Astrocyte (in vitro differentiated cells and primary cell): ENCODE data around the gene DBR1. TPM values are rescaled to one million over a fixed set of nuclear protein-coding genes. Genes with fewer than 3 reads are reported as not detected.

ENCODE experiments used
- DNase-seq: peaks from one replicate; pipeline ENCODE4 v3.0.0-alpha.2; 2010; ENCODE audit warnings: low read depth
- FAIRE-seq: peaks from 2 replicates; lab custom pipeline; 2011; peaks lifted over from hg19 to GRCh38; lab: Jason Lieb, UNC
- H2AFZ ChIP-seq: 2 replicates; pipeline ENCODE4 v1.6.0; 2012; ENCODE audit warnings: low read depth, low read length, inconsistent platforms
- H3K27ac ChIP-seq: 2 replicates; pipeline ENCODE4 v1.5.1; 2011; ENCODE audit warnings: low read depth, low read length, inconsistent platforms
- H3K27me3 ChIP-seq: 2 replicates; pipeline ENCODE4 v1.6.0; 2011; ENCODE audit warnings: low read length, inconsistent platforms; ENCODE audit not compliant: insufficient read depth
- H3K36me3 ChIP-seq: 2 replicates; pipeline ENCODE4 v1.5.1; 2011; ENCODE audit warnings: low read length, inconsistent platforms; ENCODE audit not compliant: insufficient read depth
- H3K4me1 ChIP-seq: 2 replicates; pipeline ENCODE4 v1.5.1; 2011; ENCODE audit warnings: low read length, inconsistent platforms; ENCODE audit not compliant: insufficient read depth
- H3K4me2 ChIP-seq: 2 replicates; pipeline ENCODE4 v1.6.0; 2012; ENCODE audit warnings: low read length, inconsistent platforms
- H3K4me3 ChIP-seq: 2 replicates; pipeline ENCODE4 v1.5.1; 2011; ENCODE audit warnings: low read depth, mild to moderate bottlenecking, low read length, inconsistent platforms; ENCODE audit not compliant: insufficient read depth
- H3K79me2 ChIP-seq: 2 replicates; pipeline ENCODE4 v1.6.0; 2012; ENCODE audit warnings: mild to moderate bottlenecking, low read length, inconsistent platforms; ENCODE audit not compliant: insufficient read depth
- H3K9ac ChIP-seq: 2 replicates; pipeline ENCODE4 v1.6.0; 2012; ENCODE audit warnings: mild to moderate bottlenecking, low read length, inconsistent platforms
- H3K9me3 ChIP-seq: 2 replicates; pipeline ENCODE4 v1.5.1; 2012; ENCODE audit warnings: low read depth, mild to moderate bottlenecking, low read length, inconsistent platforms; ENCODE audit not compliant: insufficient read depth
- H4K20me1 ChIP-seq: 2 replicates; pipeline ENCODE4 v1.6.0; 2012; ENCODE audit warnings: low read length, inconsistent platforms; ENCODE audit not compliant: insufficient read depth
- H3K27ac Mint-ChIP-seq: one replicate; pipeline ENCODE4 v1.8.0; 2021; ENCODE audit warnings: mild to moderate bottlenecking, mixed read lengths; ENCODE audit not compliant: unreplicated experiment
- H3K27me3 Mint-ChIP-seq: one replicate; pipeline ENCODE4 v1.8.0; 2021; ENCODE audit warnings: low read depth, mixed read lengths; ENCODE audit not compliant: unreplicated experiment
- H3K36me3 Mint-ChIP-seq: one replicate; pipeline ENCODE4 v1.8.0; 2021; ENCODE audit warnings: low read depth, mixed read lengths; ENCODE audit not compliant: unreplicated experiment
- H3K4me1 Mint-ChIP-seq: one replicate; pipeline ENCODE4 v1.8.0; 2021; ENCODE audit warnings: low read depth, mixed read lengths; ENCODE audit not compliant: unreplicated experiment
- H3K4me3 Mint-ChIP-seq: one replicate; pipeline ENCODE4 v1.8.0; 2021; ENCODE audit warnings: mild to moderate bottlenecking, moderate library complexity, mixed read lengths; ENCODE audit not compliant: unreplicated experiment
- H3K9me3 Mint-ChIP-seq: one replicate; pipeline ENCODE4 v1.8.0; 2021; ENCODE audit warnings: mild to moderate bottlenecking, mixed read lengths; ENCODE audit not compliant: unreplicated experiment
- CTCF ChIP-seq: IDR thresholded peaks from 2 replicates; pipeline ENCODE4 v1.5.1; 2011; ENCODE audit warnings: low read depth, mild to moderate bottlenecking, inconsistent platforms, low read length, moderate library complexity; ENCODE audit not compliant: insufficient read depth
- EZH2 ChIP-seq: IDR thresholded peaks from 2 replicates; pipeline ENCODE4 v1.6.1; 2012; ENCODE audit warnings: mild to moderate bottlenecking, low read length, inconsistent platforms; ENCODE audit not compliant: insufficient read depth
- total RNA-seq: library from RNA; stranded (reverse); gene quantifications from 2 replicates; pipeline ENCODE4 v1.2.1, GENCODE V29; 2021

DBR1 gene
- total RNA-seq, 1 donor from 2014 or later, result 14.8 TPM

DNA sequence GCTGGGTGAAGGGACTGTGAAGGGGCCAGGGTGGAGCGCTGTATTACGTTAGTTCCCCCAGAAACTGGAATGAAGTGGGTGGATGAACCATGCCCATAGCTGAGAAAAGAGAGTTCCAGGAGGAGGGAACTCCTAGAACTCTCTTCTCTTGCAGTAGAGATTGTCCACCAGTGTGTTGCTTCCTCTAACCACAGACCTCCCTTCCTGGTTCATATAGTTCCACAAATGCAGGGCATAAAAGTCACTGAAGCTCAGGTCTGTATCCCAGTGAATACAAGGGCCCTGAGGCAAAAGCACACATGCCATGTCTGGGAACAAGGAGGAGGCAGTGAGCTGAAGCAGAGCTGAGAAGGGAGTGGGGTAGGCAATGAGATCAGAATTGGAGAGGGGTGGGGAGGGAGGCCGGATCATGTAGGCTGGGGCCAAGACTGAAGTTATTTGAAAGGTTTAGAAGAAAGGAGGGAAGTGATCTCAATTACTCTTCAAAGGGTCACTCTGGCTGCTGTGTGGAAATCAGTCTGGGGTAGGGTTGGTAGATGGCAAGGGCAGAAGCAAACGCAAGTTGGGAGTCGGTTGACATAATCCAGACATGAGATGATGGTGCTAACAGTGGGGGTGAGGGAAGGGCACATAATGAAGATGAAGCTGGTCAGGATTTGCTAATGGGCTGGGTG is 49.0 kb downstream of the DBR1 start:
- Mint-ChIP-seq H3K27ac (peak overlapping the region; percentile 27), H3K4me1 (peaks cover 14% of the 10 kb centered on the region), H3K27me3 (peaks cover 3% of the 10 kb centered on the region), H3K9me3 (peaks cover 4% of the 10 kb centered on the region), H3K4me3 (peak overlapping the region; percentile 2), H3K36me3 (peaks cover 2% of the 10 kb centered on the region)
- Histone ChIP-seq H3K27me3 (peaks cover 3% of the 10 kb centered on the region), H2AFZ (peak overlapping the region; percentile 51), H3K4me3 (no peak overlapping the region), H3K4me1 (peaks cover 12% of the 10 kb centered on the region), H3K36me3 (no peaks in the 10 kb centered on the region), H3K4me2 (peak overlapping the region; percentile 53), H4K20me1 (no peaks in the 10 kb centered on the region), H3K9me3 (peaks cover 8% of the 10 kb centered on the region), H3K27ac (peak overlapping the region; percentile 1), H3K79me2 (no peaks in the 10 kb centered on the region), H3K9ac (peak overlapping the region; percentile 9)
- FAIRE-seq (peak; percentile 5), DNase-seq (peak; percentile 59)
- TF ChIP-seq CTCF (no peak), EZH2 (no peak)

DNA sequence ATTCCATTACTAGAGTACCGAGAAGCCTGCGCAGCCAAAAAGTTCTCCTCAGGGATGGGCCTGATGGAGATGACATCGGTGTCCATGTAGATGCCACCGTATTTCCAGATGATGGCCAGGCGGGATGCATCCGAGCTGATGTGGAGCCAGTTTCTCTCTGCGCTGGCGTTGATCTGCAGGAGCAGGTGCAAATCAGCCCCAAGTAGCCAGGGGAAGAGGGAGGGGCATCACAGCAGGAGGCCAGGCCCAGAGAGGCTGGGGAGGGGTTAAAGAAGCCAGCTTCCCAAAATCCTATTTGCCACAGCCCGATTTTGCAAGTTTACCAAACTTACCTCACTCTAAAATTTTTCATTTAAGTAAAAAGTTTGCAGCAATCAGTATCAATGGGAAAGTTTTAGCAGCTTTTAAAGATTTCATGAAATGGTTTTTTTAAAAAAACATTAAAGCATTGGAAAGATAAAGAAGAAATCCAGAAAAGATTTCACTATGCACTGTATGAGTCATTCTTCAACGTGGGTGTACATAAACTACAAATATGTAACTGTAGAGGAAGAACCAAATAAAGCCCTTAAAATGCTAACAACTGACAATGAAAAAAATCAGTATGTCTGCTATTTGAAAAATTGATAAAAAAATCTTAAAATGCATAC is 49.9 kb downstream of the DBR1 start:
- peak; percentile 23 for FAIRE-seq
- peak overlapping the region; percentile 53 for H3K4me2 ChIP-seq
- H3K27ac Mint-ChIP-seq, result no peak overlapping the region
- H3K9me3 Mint-ChIP-seq, result peaks cover 4% of the 10 kb centered on the region
- no peak overlapping the region for H2AFZ ChIP-seq
- no peaks in the 10 kb centered on the region for H3K79me2 ChIP-seq
- H3K27ac ChIP-seq, result no peak overlapping the region
- TF ChIP-seq CTCF, result no peak
- H3K36me3 Mint-ChIP-seq, result peaks cover 2% of the 10 kb centered on the region
- DNase-seq, result peak; percentile 66
- H3K4me3 ChIP-seq, result no peak overlapping the region
- H3K9me3 ChIP-seq, result peaks cover 8% of the 10 kb centered on the region
- peaks cover 3% of the 10 kb centered on the region for H3K27me3 Mint-ChIP-seq
- peaks cover 12% of the 10 kb centered on the region for H3K4me1 ChIP-seq
- no peaks in the 10 kb centered on the region for H3K36me3 ChIP-seq
- no peaks in the 10 kb centered on the region for H4K20me1 ChIP-seq
- H3K4me3 Mint-ChIP-seq, result no peak overlapping the region
- peaks cover 14% of the 10 kb centered on the region for H3K4me1 Mint-ChIP-seq
- H3K27me3 ChIP-seq, result peaks cover 3% of the 10 kb centered on the region
- H3K9ac ChIP-seq, result no peak overlapping the region

DNA sequence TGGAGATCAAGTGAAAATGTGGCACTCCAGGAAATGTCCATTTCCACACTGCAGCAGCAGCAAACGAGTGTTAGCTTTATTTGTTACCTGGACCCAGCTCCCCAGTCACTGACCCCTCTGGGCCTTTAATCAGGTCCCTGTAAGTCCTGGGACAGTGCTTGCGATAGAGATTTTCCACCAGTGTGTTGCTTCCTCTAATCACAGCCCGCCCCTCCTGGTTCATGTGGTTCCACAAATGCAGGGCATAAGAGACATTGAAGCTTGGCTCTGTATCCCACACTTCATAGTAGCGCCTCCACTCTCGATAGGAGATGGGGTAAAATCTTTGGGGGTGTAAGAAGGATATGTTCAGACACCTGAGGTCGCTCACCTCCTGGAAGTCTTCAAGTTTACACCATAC is 50.5 kb downstream of the DBR1 start:
- Histone ChIP-seq H4K20me1 (no peaks in the 10 kb centered on the region), H2AFZ (no peak overlapping the region), H3K9ac (no peak overlapping the region), H3K27me3 (peaks cover under 1% of the 10 kb centered on the region), H3K79me2 (no peaks in the 10 kb centered on the region), H3K4me1 (peaks cover 12% of the 10 kb centered on the region), H3K36me3 (no peaks in the 10 kb centered on the region), H3K9me3 (peaks cover 8% of the 10 kb centered on the region), H3K4me2 (no peak overlapping the region), H3K4me3 (no peak overlapping the region), H3K27ac (no peak overlapping the region)
- TF ChIP-seq EZH2 (no peak), CTCF (no peak)
- Mint-ChIP-seq H3K27me3 (peaks cover 3% of the 10 kb centered on the region), H3K4me1 (peaks cover 14% of the 10 kb centered on the region), H3K27ac (no peak overlapping the region), H3K9me3 (peaks cover 4% of the 10 kb centered on the region), H3K36me3 (peaks cover 2% of the 10 kb centered on the region), H3K4me3 (no peak overlapping the region)
- no peak for DNase-seq
- FAIRE-seq, result no peak
